HG03095 (cell line): ENCODE data around the gene UBXN4.
"Not testable (repeated sequence)": the region's sequence is repeated elsewhere in the genome, so short reads cannot be mapped to it uniquely, and the experiment has no call there.

Experiments used
- ATAC-seq: cut with Tn5 transposase; IDR thresholded peaks from one replicate; pipeline ENCODE4 v1.9.1; 2021; ENCODE audit warnings: moderate library complexity; ENCODE audit not compliant: unreplicated experiment

Gene UBXN4

GRCh38 chr2:135741395-135742324 is at the start of gene UBXN4:
TSS of gene UBXN4 (plus strand) at chr2:135741855. CDS start at chr2:135741930, 75 bp downstream.
- peak; percentile 93 for ATAC-seq

GRCh38 chr2:135694711-135695110 is 46.9 kb upstream of the UBXN4 start:
- no peak for ATAC-seq

- no peak for ATAC-seq
Observed at GRCh38 chr2:135698838-135699237, 42.8 kb upstream of the UBXN4 start.

GRCh38 chr2:135701442-135701841 is 40.2 kb upstream of the UBXN4 start:
- ATAC-seq: no peak

- ATAC-seq: no peak
Observed at GRCh38 chr2:135703300-135703699, 38.4 kb upstream of the UBXN4 start.

- not testable (repeated sequence) for ATAC-seq
Observed at GRCh38 chr2:135704075-135704474, 37.6 kb upstream of the UBXN4 start.

- ATAC-seq: no peak
Observed at GRCh38 chr2:135708159-135708558, 33.5 kb upstream of the UBXN4 start.

- ATAC-seq: no peak
Observed at GRCh38 chr2:135709992-135710391, 31.7 kb upstream of the UBXN4 start.

- not testable (repeated sequence) for ATAC-seq
Observed at GRCh38 chr2:135715086-135715485, 26.6 kb upstream of the UBXN4 start.

- ATAC-seq: no peak
Observed at GRCh38 chr2:135728064-135728743, 13.5 kb upstream of the UBXN4 start.

- ATAC-seq: no peak
Observed at GRCh38 chr2:135732561-135732960, 9.1 kb upstream of the UBXN4 start.

GRCh38 chr2:135733045-135733444 is 8.6 kb upstream of the UBXN4 start:
- no peak for ATAC-seq

GRCh38 chr2:135736546-135736945 is 5.1 kb upstream of the UBXN4 start:
- ATAC-seq: no peak

- ATAC-seq: no peak
Observed at GRCh38 chr2:135740206-135740605, 1.4 kb upstream of the UBXN4 start.

- no peak for ATAC-seq
Observed at GRCh38 chr2:135741043-135741394, 636 bp upstream of the UBXN4 start.

- ATAC-seq: peak; percentile 23
Observed at GRCh38 chr2:135742325-135742757, 686 bp downstream of the UBXN4 start.

- no peak for ATAC-seq
Observed at GRCh38 chr2:135743860-135744259, 2.2 kb downstream of the UBXN4 start.

GRCh38 chr2:135744760-135745314 is 3.2 kb downstream of the UBXN4 start:
- ATAC-seq: no peak

- no peak for ATAC-seq
Observed at GRCh38 chr2:135745545-135745944, 3.9 kb downstream of the UBXN4 start.

- ATAC-seq: no peak
Observed at GRCh38 chr2:135755573-135755972, 13.9 kb downstream of the UBXN4 start.

GRCh38 chr2:135756692-135757091 is 15.0 kb downstream of the UBXN4 start:
- no peak for ATAC-seq

GRCh38 chr2:135762022-135762421 is 20.4 kb downstream of the UBXN4 start:
- ATAC-seq: no peak
